ENCODE results near the gene OR5M8.

The OR5M8 gene
- total RNA-seq = 0 reads per million in 3 donors

- no peaks in the 10 kb centered on the region for H3K9me3 ChIP-seq (ENCODE audit: control insufficient read depth, low read length)
- H3K4me3 ChIP-seq (ENCODE audit: insufficient read depth, low read depth, low read length, poor library complexity, severe bottlenecking) = no peak within 1 kb of the TSS
- DNase-seq = no peak
- H3K27me3 ChIP-seq (replicated peaks; ENCODE audit: control insufficient read depth, insufficient read depth, low read length, poor library complexity, severe bottlenecking) = no peaks in the 10 kb centered on the region
- no peaks in the 10 kb centered on the region for H3K4me1 ChIP-seq (ENCODE audit: control insufficient read depth, insufficient read depth, low read length, poor library complexity, severe bottlenecking)
- no peak within 1 kb of the TSS for H3K27ac ChIP-seq (ENCODE audit: insufficient read depth, low read length, poor library complexity, severe bottlenecking)
- no peaks in the 10 kb centered on the region for H3K36me3 ChIP-seq (ENCODE audit: control insufficient read depth, insufficient read depth, low read length)
These were observed at the start of gene OR5M8 for GRCh38 chr11:56491270-56491669. TSS of gene OR5M8 (minus strand) at chr11:56491370. CDS start at chr11:56491370, 0 bp downstream.

GRCh38 chr11:56533054-56533740 is 42.0 kb upstream of the OR5M8 start:
- no peak overlapping the region for H3K27ac ChIP-seq (ENCODE audit: insufficient read depth, low read length, poor library complexity, severe bottlenecking)
- no peaks in the 10 kb centered on the region for H3K36me3 ChIP-seq (ENCODE audit: control insufficient read depth, insufficient read depth, low read length)
- no peaks in the 10 kb centered on the region for H3K4me1 ChIP-seq (ENCODE audit: control insufficient read depth, insufficient read depth, low read length, poor library complexity, severe bottlenecking)
- H3K9me3 ChIP-seq (ENCODE audit: control insufficient read depth, low read length) = no peaks in the 10 kb centered on the region
- H3K4me3 ChIP-seq (ENCODE audit: insufficient read depth, low read depth, low read length, poor library complexity, severe bottlenecking) = no peak overlapping the region
- no peak for DNase-seq
- H3K27me3 ChIP-seq (replicated peaks; ENCODE audit: control insufficient read depth, insufficient read depth, low read length, poor library complexity, severe bottlenecking) = no peaks in the 10 kb centered on the region

GRCh38 chr11:56531856-56532255 is 40.7 kb upstream of the OR5M8 start:
- no peaks in the 10 kb centered on the region for H3K36me3 ChIP-seq (ENCODE audit: control insufficient read depth, insufficient read depth, low read length)
- H3K27me3 ChIP-seq (replicated peaks; ENCODE audit: control insufficient read depth, insufficient read depth, low read length, poor library complexity, severe bottlenecking) = no peaks in the 10 kb centered on the region
- H3K4me3 ChIP-seq (ENCODE audit: insufficient read depth, low read depth, low read length, poor library complexity, severe bottlenecking) = no peak overlapping the region
- no peaks in the 10 kb centered on the region for H3K4me1 ChIP-seq (ENCODE audit: control insufficient read depth, insufficient read depth, low read length, poor library complexity, severe bottlenecking)
- DNase-seq = no peak
- H3K9me3 ChIP-seq (ENCODE audit: control insufficient read depth, low read length) = no peaks in the 10 kb centered on the region
- no peak overlapping the region for H3K27ac ChIP-seq (ENCODE audit: insufficient read depth, low read length, poor library complexity, severe bottlenecking)

GRCh38 chr11:56522008-56522407 is 30.8 kb upstream of the OR5M8 start:
- no peaks in the 10 kb centered on the region for H3K27me3 ChIP-seq (replicated peaks; ENCODE audit: control insufficient read depth, insufficient read depth, low read length, poor library complexity, severe bottlenecking)
- no peak overlapping the region for H3K4me3 ChIP-seq (ENCODE audit: insufficient read depth, low read depth, low read length, poor library complexity, severe bottlenecking)
- no peaks in the 10 kb centered on the region for H3K4me1 ChIP-seq (ENCODE audit: control insufficient read depth, insufficient read depth, low read length, poor library complexity, severe bottlenecking)
- no peak for DNase-seq
- H3K9me3 ChIP-seq (ENCODE audit: control insufficient read depth, low read length) = no peaks in the 10 kb centered on the region
- H3K36me3 ChIP-seq (ENCODE audit: control insufficient read depth, insufficient read depth, low read length) = no peaks in the 10 kb centered on the region
- no peak overlapping the region for H3K27ac ChIP-seq (ENCODE audit: insufficient read depth, low read length, poor library complexity, severe bottlenecking)

GRCh38 chr11:56513280-56513679 is 22.1 kb upstream of the OR5M8 start:
- no peaks in the 10 kb centered on the region for H3K36me3 ChIP-seq (ENCODE audit: control insufficient read depth, insufficient read depth, low read length)
- H3K4me3 ChIP-seq (ENCODE audit: insufficient read depth, low read depth, low read length, poor library complexity, severe bottlenecking) = no peak overlapping the region
- H3K4me1 ChIP-seq (ENCODE audit: control insufficient read depth, insufficient read depth, low read length, poor library complexity, severe bottlenecking) = no peaks in the 10 kb centered on the region
- no peaks in the 10 kb centered on the region for H3K27me3 ChIP-seq (replicated peaks; ENCODE audit: control insufficient read depth, insufficient read depth, low read length, poor library complexity, severe bottlenecking)
- no peak overlapping the region for H3K27ac ChIP-seq (ENCODE audit: insufficient read depth, low read length, poor library complexity, severe bottlenecking)
- no peak for DNase-seq
- H3K9me3 ChIP-seq (ENCODE audit: control insufficient read depth, low read length) = no peaks in the 10 kb centered on the region

- H3K36me3 ChIP-seq (ENCODE audit: control insufficient read depth, insufficient read depth, low read length) = no peaks in the 10 kb centered on the region
- no peaks in the 10 kb centered on the region for H3K9me3 ChIP-seq (ENCODE audit: control insufficient read depth, low read length)
- H3K27me3 ChIP-seq (replicated peaks; ENCODE audit: control insufficient read depth, insufficient read depth, low read length, poor library complexity, severe bottlenecking) = no peaks in the 10 kb centered on the region
- H3K4me1 ChIP-seq (ENCODE audit: control insufficient read depth, insufficient read depth, low read length, poor library complexity, severe bottlenecking) = no peaks in the 10 kb centered on the region
- no peak for DNase-seq
- no peak overlapping the region for H3K4me3 ChIP-seq (ENCODE audit: insufficient read depth, low read depth, low read length, poor library complexity, severe bottlenecking)
- H3K27ac ChIP-seq (ENCODE audit: insufficient read depth, low read length, poor library complexity, severe bottlenecking) = no peak overlapping the region
These were observed 18.3 kb upstream of the OR5M8 start for GRCh38 chr11:56509439-56509838.

- H3K27me3 ChIP-seq (replicated peaks; ENCODE audit: control insufficient read depth, insufficient read depth, low read length, poor library complexity, severe bottlenecking) = no peaks in the 10 kb centered on the region
- no peaks in the 10 kb centered on the region for H3K4me1 ChIP-seq (ENCODE audit: control insufficient read depth, insufficient read depth, low read length, poor library complexity, severe bottlenecking)
- no peaks in the 10 kb centered on the region for H3K9me3 ChIP-seq (ENCODE audit: control insufficient read depth, low read length)
- H3K36me3 ChIP-seq (ENCODE audit: control insufficient read depth, insufficient read depth, low read length) = no peaks in the 10 kb centered on the region
- H3K27ac ChIP-seq (ENCODE audit: insufficient read depth, low read length, poor library complexity, severe bottlenecking) = no peak overlapping the region
- no peak overlapping the region for H3K4me3 ChIP-seq (ENCODE audit: insufficient read depth, low read depth, low read length, poor library complexity, severe bottlenecking)
- no peak for DNase-seq
These were observed 5.8 kb upstream of the OR5M8 start for GRCh38 chr11:56497010-56497409.

GRCh38 chr11:56495117-56495516 is 3.9 kb upstream of the OR5M8 start:
- no peaks in the 10 kb centered on the region for H3K27me3 ChIP-seq (replicated peaks; ENCODE audit: control insufficient read depth, insufficient read depth, low read length, poor library complexity, severe bottlenecking)
- no peak overlapping the region for H3K4me3 ChIP-seq (ENCODE audit: insufficient read depth, low read depth, low read length, poor library complexity, severe bottlenecking)
- DNase-seq = no peak
- no peaks in the 10 kb centered on the region for H3K9me3 ChIP-seq (ENCODE audit: control insufficient read depth, low read length)
- H3K27ac ChIP-seq (ENCODE audit: insufficient read depth, low read length, poor library complexity, severe bottlenecking) = no peak overlapping the region
- no peaks in the 10 kb centered on the region for H3K36me3 ChIP-seq (ENCODE audit: control insufficient read depth, insufficient read depth, low read length)
- no peaks in the 10 kb centered on the region for H3K4me1 ChIP-seq (ENCODE audit: control insufficient read depth, insufficient read depth, low read length, poor library complexity, severe bottlenecking)

GRCh38 chr11:56486801-56487200 is 4.4 kb downstream of the OR5M8 start:
- H3K27me3 ChIP-seq (replicated peaks; ENCODE audit: control insufficient read depth, insufficient read depth, low read length, poor library complexity, severe bottlenecking) = no peaks in the 10 kb centered on the region
- H3K27ac ChIP-seq (ENCODE audit: insufficient read depth, low read length, poor library complexity, severe bottlenecking) = no peak overlapping the region
- no peaks in the 10 kb centered on the region for H3K36me3 ChIP-seq (ENCODE audit: control insufficient read depth, insufficient read depth, low read length)
- H3K4me3 ChIP-seq (ENCODE audit: insufficient read depth, low read depth, low read length, poor library complexity, severe bottlenecking) = no peak overlapping the region
- no peaks in the 10 kb centered on the region for H3K4me1 ChIP-seq (ENCODE audit: control insufficient read depth, insufficient read depth, low read length, poor library complexity, severe bottlenecking)
- DNase-seq = no peak
- H3K9me3 ChIP-seq (ENCODE audit: control insufficient read depth, low read length) = no peaks in the 10 kb centered on the region

- Histone ChIP-seq H3K4me1 (ENCODE audit: control insufficient read depth, insufficient read depth, low read length, poor library complexity, severe bottlenecking) (no peaks in the 10 kb centered on the region), H3K36me3 (ENCODE audit: control insufficient read depth, insufficient read depth, low read length) (no peaks in the 10 kb centered on the region), H3K27me3 (replicated peaks; ENCODE audit: control insufficient read depth, insufficient read depth, low read length, poor library complexity, severe bottlenecking) (no peaks in the 10 kb centered on the region), H3K9me3 (ENCODE audit: control insufficient read depth, low read length) (no peaks in the 10 kb centered on the region), H3K27ac (ENCODE audit: insufficient read depth, low read length, poor library complexity, severe bottlenecking) (no peak overlapping the region), H3K4me3 (ENCODE audit: insufficient read depth, low read depth, low read length, poor library complexity, severe bottlenecking) (no peak overlapping the region)
- no peak for DNase-seq
These were observed 16.4 kb downstream of the OR5M8 start for GRCh38 chr11:56474729-56475235.

All from effector memory CD4-positive, alpha-beta T cell (primary cell).